WI38 (cell line): Measurements from ENCODE around the gene ZNF275.

Experiments
- H3K4me3 ChIP-seq: 2 replicates; pipeline ENCODE4 v1.5.1; 2011; ENCODE audit warnings: low read depth, mild to moderate bottlenecking, control low read depth, low read length
- CTCF ChIP-seq: IDR thresholded peaks from 2 replicates; pipeline ENCODE4 v1.5.1; 2012; ENCODE audit warnings: low read depth, mild to moderate bottlenecking, control low read depth, low read length

The ZNF275 gene

GRCh38 chrX:153400146-153401132 is 66.5 kb downstream of the ZNF275 start:
- no peak overlapping the region for H3K4me3 ChIP-seq
- peak; percentile 37 for TF ChIP-seq CTCF

- no peak within 1 kb of the TSS for H3K4me3 ChIP-seq
- TF ChIP-seq CTCF, result no peak
These were observed 67.3 kb downstream of the ZNF275 start, which contains the start of gene PNMA6E for GRCh38 chrX:153401133-153401764. Gene PNMA6E, minus strand, starts transcription at chrX:153401350. Its CDS starts 2,501 bp downstream, at chrX:153398849.
